Tracheal epithelial cell (primary cell): ENCODE measurements around the gene THUMPD1. TPM values are rescaled to one million over a fixed set of nuclear protein-coding genes. Genes with fewer than 3 reads are reported as not detected.

Experiments
- total RNA-seq: library from RNA; depleted of rRNA; stranded (reverse); fragments of >200 nt; gene quantifications from 2 replicates; pipeline ENCODE4 v1.2.1, GENCODE V29; 2014

Gene THUMPD1
- total RNA-seq: 96.1 and 96.9 TPM in 2 replicates

DNA sequence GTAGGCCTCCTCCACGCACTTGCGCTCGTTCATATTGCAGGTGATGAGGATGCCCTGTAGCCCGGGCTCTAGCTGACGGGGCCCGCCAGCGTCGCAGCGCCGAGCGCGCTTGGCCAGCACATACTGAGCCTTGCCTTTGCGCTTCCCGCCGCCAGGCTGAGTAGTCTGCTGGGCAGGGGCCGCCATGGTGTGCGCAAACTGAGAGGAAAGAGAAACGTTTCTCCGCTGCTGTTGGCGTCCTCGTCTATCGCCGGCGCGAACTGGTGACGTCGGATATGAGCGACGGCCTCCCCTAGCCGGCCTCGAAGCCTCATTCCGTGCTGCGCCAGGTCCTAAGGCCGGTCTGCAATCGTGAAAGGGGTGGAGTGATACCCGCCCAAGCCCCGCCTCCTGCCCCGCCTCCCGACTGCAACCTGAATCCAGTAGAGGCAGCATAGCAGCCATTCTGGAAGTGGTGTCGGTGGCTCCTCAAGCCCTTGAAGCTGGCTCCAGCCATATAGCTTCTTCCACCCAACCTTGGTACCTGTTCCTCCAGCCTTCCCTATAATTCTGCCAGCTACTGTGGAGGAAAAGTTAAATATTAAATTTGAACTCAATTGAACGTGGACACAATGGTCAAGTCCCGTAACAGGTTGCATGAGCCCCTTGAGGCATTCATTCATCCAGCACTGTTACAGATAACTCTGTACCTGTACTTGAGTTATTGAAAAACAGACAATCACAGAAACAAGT, at the start of gene THUMPD1:
Gene THUMPD1, minus strand, starts transcription at position 265 of the 732 bp plus-strand sequence. Its CDS starts 79 bp downstream, at position 186.

DNA sequence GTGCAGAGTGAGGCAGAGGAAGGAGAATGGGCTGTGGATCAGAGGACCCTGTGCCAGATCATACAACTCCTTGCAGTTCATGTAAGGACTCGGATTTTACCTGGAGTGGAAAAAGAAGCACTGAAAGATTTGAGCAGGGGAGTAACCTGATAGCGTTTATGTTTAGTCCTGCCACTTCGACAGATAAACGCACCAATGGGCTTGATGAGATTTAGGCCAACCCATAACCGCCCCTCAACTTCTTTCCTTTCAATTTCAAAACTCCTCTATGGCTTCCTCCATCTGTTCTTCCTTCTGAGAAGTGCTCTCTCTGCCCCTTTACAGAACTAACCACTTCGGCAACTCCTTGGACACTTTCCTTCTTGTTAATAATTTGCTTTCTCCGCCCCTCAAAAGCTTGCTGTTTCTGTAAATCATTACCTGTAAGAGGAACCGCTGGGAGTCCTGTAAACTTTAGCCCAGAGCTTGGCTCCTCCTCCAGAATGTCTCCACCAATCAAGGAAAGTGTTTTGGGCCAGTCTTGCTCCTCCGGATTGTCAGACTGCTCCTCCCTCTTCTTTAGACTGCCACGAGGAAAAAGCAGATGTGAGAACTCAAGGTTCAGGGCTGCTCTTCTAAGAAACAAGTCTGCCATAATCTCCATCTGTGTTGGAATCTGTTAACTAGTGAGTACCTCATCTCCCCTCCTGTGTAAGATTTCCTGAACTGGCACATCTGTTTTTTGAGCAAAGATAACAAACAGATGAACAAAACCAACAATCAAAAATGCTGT, 22.0 kb upstream of the THUMPD1 start, which contains the start of gene ACSM3:
Gene ACSM3, plus strand, starts transcription at position 554 of the 772 bp plus-strand sequence. CDS start 6,021 bp downstream, outside the sequence.

Other genes starting within 250 kb of the THUMPD1 start
- gene ACSM2B, start 165.5 kb downstream of the THUMPD1 start, total RNA-seq: not detected in 2 replicates
- gene ACSM1, start 44.1 kb downstream of the THUMPD1 start, total RNA-seq: 0.48 and 0.64 TPM in 2 replicates
- gene ACSM3, start 22.2 kb upstream of the THUMPD1 start, total RNA-seq: 2.3 and 2.4 TPM in 2 replicates
- gene ERI2, start 64.7 kb upstream of the THUMPD1 start, total RNA-seq: 27.1 and 88.0 TPM in 2 replicates
- gene REXO5, start 64.7 kb upstream of the THUMPD1 start, total RNA-seq: 2.7 and 4.0 TPM in 2 replicates
- gene DCUN1D3, start 158.5 kb upstream of the THUMPD1 start, total RNA-seq: 8.7 and 18.3 TPM in 2 replicates
- gene LYRM1, start 159.0 kb upstream of the THUMPD1 start, total RNA-seq: 37.8 and 58.6 TPM in 2 replicates